Heart left ventricle (tissue), 16 donors: ENCODE results near the gene LMF2. TPM values are rescaled to one million over a fixed set of nuclear protein-coding genes. Genes with fewer than 3 reads are reported as not detected.
"Not testable (repeated sequence)": the region's sequence is repeated elsewhere in the genome, so short reads cannot be mapped to it uniquely, and the experiment has no call there.

Experiments used
- ATAC-seq, 4 donors: fragments of 200-7000 bp; cut with Tn5 transposase; one replicate each; pipeline ENCODE4 v1.9.1; 2020 to 2022; ENCODE audit warnings: moderate library complexity in 4 of 4, mild to moderate bottlenecking in 3 of 4, moderate number of reproducible peaks in 1 of 4
- DNase-seq, 5 donors: peaks; one replicate each; pipeline ENCODE4 v3.0.0-alpha.2; 2020
- H3K27ac ChIP-seq, 12 donors: fragments of 200-600 bp; sonication (generic) in 4 of 12; one replicate each; pipeline versions ENCODE4 v1.5.0 to v1.8.0; 2016 to 2022; ENCODE audit warnings: mild to moderate bottlenecking in 2 of 12
- H3K27me3 ChIP-seq, 9 donors: fragments of 200-600 bp; sonication (generic) in 2 of 9; one replicate each; pipeline versions ENCODE4 v1.5.1 to v1.8.0; 2016 to 2022; ENCODE audit warnings: mild to moderate bottlenecking in 3 of 9
- H3K36me3 ChIP-seq, 9 donors: fragments of 200-600 bp; sonication (generic) in 2 of 9; one replicate each; pipeline versions ENCODE4 v1.5.0 to v1.8.0; 2018 to 2022; ENCODE audit warnings: mild to moderate bottlenecking in 2 of 9
- H3K4me1 ChIP-seq, 12 donors: fragments of 200-600 bp; sonication (generic) in 4 of 12; one replicate each; pipeline versions ENCODE4 v1.5.0 to v1.8.0; 2016 to 2022; ENCODE audit warnings: mild to moderate bottlenecking in 3 of 12
- H3K4me3 ChIP-seq, 12 donors: fragments of 200-600 bp; sonication (generic) in 4 of 12; one replicate each; pipeline versions ENCODE4 v1.5.0 to v1.8.0; 2017 to 2022; ENCODE audit warnings: mild to moderate bottlenecking in 9 of 12, moderate library complexity in 4 of 12
- H3K9me3 ChIP-seq, 12 donors: fragments of 200-600 bp; sonication (generic) in 4 of 12; one replicate each; pipeline versions ENCODE4 v1.5.0 to v1.8.0; 2016 to 2022; ENCODE audit warnings: mild to moderate bottlenecking in 1 of 12
- CTCF ChIP-seq, 12 donors: fragments of 200-600 bp; sonication (generic) in 4 of 12; IDR thresholded peaks; one replicate each; pipeline versions ENCODE4 v1.5.0 to v1.8.0; 2018 to 2022; ENCODE audit warnings: antibody characterized with exemption in 12 of 12, mild to moderate bottlenecking in 5 of 12
- POLR2A ChIP-seq, 2 donors: fragments of 450-650 bp; IDR thresholded peaks; one replicate each; pipeline ENCODE4 v1.6.1; 2017; ENCODE audit warnings: antibody characterized with exemption in 2 of 2, mild to moderate bottlenecking in 2 of 2, moderate library complexity in 2 of 2
- WGBS, 4 donors: extraction: QIAGEN DNeasy Blood & Tissue Kit in 2 of 4; methylation state at CpG; one replicate each; pipeline versions ENCODE4 v1.1.5 to v1.1.7; 2013 to 2018; 5-methylcytosine and 5-hydroxymethylcytosine counted together
- intact Hi-C, 10 donors: fragments of 100-400 bp; cut with DNase I; formaldehyde crosslinking; loops; one replicate each; pipeline versions ENCODE4 v1.11.1 to v1.14.2; 2022
- polyA plus RNA-seq, 2 donors: library from polyadenylated mRNA; stranded (reverse); fragments of 200-250 nt; gene quantifications; one replicate each; pipeline ENCODE4 v1.2.3, GENCODE V29; 2013
- total RNA-seq, 9 donors: library from RNA; depleted of rRNA in 2 of 9; stranded (reverse); fragments of >200 nt in 2 of 9; fragmentation: NEBNext Ultra II Directional in 3 of 9; extraction: Animal tissue kit (Norgen Biotek cat#: 25700) in 3 of 9; gene quantifications; one replicate each; pipeline versions ENCODE4 v1.1.0 to v1.2.4, GENCODE V29; 2016 to 2023
- donor health status: ischemic (EF 13 %, LVEDD 7.1; RV severe dilation, severe dysfunction).
- donor health status: healthy with polysubstance abuse.
- donor health status: DM: no; HTN: yes; CAD: no.
- donor health status: DM: no; HTN: no; CAD: no.
- donor health status: ischemic (EF 25% LVEDD 6.9; RV normal size, moderate dysfunction).
- donor health status: ischemic (EF 25% LVEDD 5.7; RV mildly dilated, moderate dysfunction).
- donor health status: healthy.
- donor health status: DM: yes; HTN: yes; CAD: no.
- donor health status: ischemic (EF 35%, LVEDD 5.7; RV mildly dilated, moderate dysfunction).
- donor health status: nonischemic (EF 11% LVEDD 7.7; RV severe dilation, severe dysfunction).
- donor health status: DM: yes; HTN: yes; CAD: no.
- donor health status: PGD.
- donor health status: ischemic (EF 29% LVEDD 5.4; RV normal size, mild dysfunction).
- donor health status: nonischemic (EF 23%, LVEDD 6.1; RV moderate dilation, normal function).

Gene LMF2
- total and polyA plus RNA-seq, 11 donors, result 20.9 to 46.5 (median 32.1) TPM

GRCh38 chr22:50522208-50522805, 14.8 kb upstream of the LMF2 start:
- intact Hi-C loops, result loop anchor here in 1 of 10 donors (10.0 kb wide), 1 partner anchor 278 kb away; the partner anchor contains the start of gene TUBGCP6
- ATAC-seq (no peak), DNase-seq (peak in 2 of 5 donors; percentile 13 to 51)
- no peak overlapping the region for H3K27ac ChIP-seq
- H3K36me3 ChIP-seq, result peaks cover 0 to 77% (median 66%) of the 10 kb centered on the region in 9 donors
- TF ChIP-seq POLR2A (IDR thresholded peaks at IDR 0.05) (no peak), CTCF (IDR thresholded peaks at IDR 0.05) (no peak)
- peaks cover 0 to 33% (median 23%) of the 10 kb centered on the region in 12 donors for H3K4me1 ChIP-seq
- no peaks in the 10 kb centered on the region for H3K9me3 ChIP-seq
- WGBS, 4 donors, result 87 to 92% (median 90%) methylated on average over 11 to 15 of the region's 15 CpGs
- H3K27me3 ChIP-seq, result no peaks in the 10 kb centered on the region
- H3K4me3 ChIP-seq, result no peak overlapping the region

GRCh38 chr22:50521710-50522109, 14.2 kb upstream of the LMF2 start:
- H3K27me3 ChIP-seq, result no peaks in the 10 kb centered on the region
- DNase-seq (peak in 2 of 5 donors; percentile 8 to 23), ATAC-seq (no peak)
- intact Hi-C loops, result loop anchor here in 1 of 10 donors (10.0 kb wide), 1 partner anchor 277 kb away; the partner anchor contains the start of gene TUBGCP6
- TF ChIP-seq POLR2A (IDR thresholded peaks at IDR 0.05), result no peak
- TF ChIP-seq CTCF (IDR thresholded peaks at IDR 0.05), result no peak
- peaks cover 0 to 27% (median 17%) of the 10 kb centered on the region in 12 donors for H3K4me1 ChIP-seq
- H3K9me3 ChIP-seq, result no peaks in the 10 kb centered on the region
- peaks cover 0 to 83% (median 69%) of the 10 kb centered on the region in 9 donors for H3K36me3 ChIP-seq
- H3K27ac ChIP-seq, result no peak overlapping the region
- no peak overlapping the region for H3K4me3 ChIP-seq
- WGBS, 4 donors, result 87 to 95% (median 94%) methylated on average over 7 to 10 of the region's 10 CpGs

- peaks cover 0 to 91% (median 76%) of the 10 kb centered on the region in 9 donors for H3K36me3 ChIP-seq
- DNase-seq, result no peak
- intact Hi-C loops, result loop anchor here in 1 of 10 donors (10.0 kb wide), 1 partner anchor 276 kb away; the partner anchor contains the start of gene TUBGCP6
These were observed 13.4 kb upstream of the LMF2 start for GRCh38 chr22:50520826-50521453.

DNA sequence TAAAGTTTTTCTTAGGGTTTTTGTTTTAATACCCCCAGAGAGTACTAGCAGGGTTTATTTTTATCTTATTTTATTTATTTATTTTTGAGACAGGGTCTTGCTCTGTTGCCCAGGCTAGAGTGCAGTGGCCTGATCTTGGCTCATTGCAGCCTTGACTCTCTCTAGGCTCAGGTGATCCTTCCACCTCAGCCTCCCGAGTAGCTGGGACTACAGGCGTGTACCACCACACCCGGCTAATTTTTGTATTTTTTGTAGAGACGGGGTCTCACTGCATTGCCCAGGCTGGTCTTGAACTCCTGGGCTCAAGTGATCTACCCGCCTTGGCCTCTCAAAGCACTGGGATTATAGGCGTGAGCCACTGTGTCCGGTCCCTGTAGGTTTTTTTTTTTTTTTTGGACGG, 12.7 kb upstream of the LMF2 start:
- H3K4me1 ChIP-seq, result peaks cover 0 to 15% (median 12%) of the 10 kb centered on the region in 12 donors
- H3K27ac ChIP-seq, H3K27me3 ChIP-seq, H3K9me3 ChIP-seq, ATAC-seq, H3K4me3 ChIP-seq, DNase-seq: not testable (repeated sequence)
- WGBS, 4 donors, result 95 to 96% (median 95%) methylated on average over 8 of the region's 8 CpGs
- peaks cover 0 to 92% (median 76%) of the 10 kb centered on the region in 9 donors for H3K36me3 ChIP-seq
- intact Hi-C loops, result loop anchor here in 1 of 10 donors (10.0 kb wide), 1 partner anchor 275 kb away; the partner anchor contains the start of gene TUBGCP6

More at GRCh38 chr22:50520826-50521453, 13.4 kb upstream of the LMF2 start:
- no peak for TF ChIP-seq CTCF (IDR thresholded peaks at IDR 0.05)
- no peak for TF ChIP-seq POLR2A (IDR thresholded peaks at IDR 0.05)
- Histone ChIP-seq H3K27ac (no peak overlapping the region), H3K4me1 (peaks cover 0 to 19% (median 12%) of the 10 kb centered on the region in 12 donors), H3K9me3 (no peaks in the 10 kb centered on the region), H3K4me3 (no peak overlapping the region), H3K27me3 (no peaks in the 10 kb centered on the region)
- ATAC-seq, result no peak
- WGBS, 4 donors, result 95 to 96% (median 95%) methylated on average over 10 to 13 of the region's 13 CpGs
